ENCODE data around the gene RPTOR. TPM values are rescaled to one million over a fixed set of nuclear protein-coding genes. Genes with fewer than 3 reads are reported as not detected.

RPTOR gene
- total RNA-seq, 1 experiment from 2014 or later = 25.1 TPM

DNA sequence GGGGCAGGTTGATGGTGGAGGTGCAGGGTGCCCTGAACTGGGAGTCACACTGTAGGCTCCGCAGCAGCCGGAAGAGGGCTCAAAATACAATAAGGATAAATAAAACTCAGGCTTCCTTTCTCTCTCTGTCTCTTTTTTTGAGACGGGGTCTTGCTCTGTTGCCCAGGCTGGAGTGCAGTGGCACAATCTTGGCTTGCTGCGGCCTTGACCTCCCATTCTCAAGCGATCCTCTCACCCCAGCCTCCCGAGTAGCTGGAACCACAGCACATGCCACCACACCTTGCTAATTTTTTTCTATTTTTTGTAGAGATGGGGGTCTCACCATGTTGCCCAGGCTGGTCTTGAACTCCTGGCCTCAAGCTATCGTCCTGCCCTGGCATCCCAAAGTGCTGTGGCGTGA, 35.3 kb upstream of the RPTOR start:
- Histone ChIP-seq H3K4me2 (ENCODE audit: insufficient read depth, insufficient read length, low read length) (no peak overlapping the region), H3T11ph (ENCODE audit: low read length) (no peak overlapping the region), H3K27me3 (ENCODE audit: insufficient read depth, low read length) (no peaks in the 10 kb centered on the region), H3K9ac (ENCODE audit: extremely low read depth, insufficient read length, low read length) (no peak overlapping the region), H2AFZ (ENCODE audit: low read length) (no peak overlapping the region), H3K79me2 (ENCODE audit: insufficient read depth, low read length) (no peaks in the 10 kb centered on the region), H2BK120ac (ENCODE audit: low read depth, low read length, poor library complexity, severe bottlenecking) (no peak overlapping the region), H3K9me3 (ENCODE audit: control insufficient read depth, low read depth, low read length) (no peaks in the 10 kb centered on the region), H3K23me2 (ENCODE audit: insufficient read length, low read depth, low read length, poor library complexity, severe bottlenecking) (no peaks in the 10 kb centered on the region), H2BK15ac (ENCODE audit: low read depth, low read length) (no peak overlapping the region), H4K91ac (ENCODE audit: insufficient read length, low read depth, low read length) (no peak overlapping the region), H2BK20ac (ENCODE audit: low read depth, low read length, poor library complexity, severe bottlenecking) (no peak overlapping the region), H3K23ac (ENCODE audit: insufficient read length, low read depth, low read length) (no peak overlapping the region), H3K18ac (ENCODE audit: insufficient read length, low read depth, low read length) (no peak overlapping the region), H3K79me1 (ENCODE audit: insufficient read depth, low read depth, low read length, poor library complexity, severe bottlenecking) (no peaks in the 10 kb centered on the region), H3K27ac (ENCODE audit: insufficient read length, low read depth, low read length) (no peak overlapping the region), H4K8ac (replicated peaks; ENCODE audit: insufficient read length, low read depth, low read length) (no peak overlapping the region), H4K20me1 (ENCODE audit: control insufficient read depth, insufficient read depth, insufficient read length) (no peaks in the 10 kb centered on the region), H3K56ac (ENCODE audit: insufficient read length, low read depth, low read length) (no peak overlapping the region), H2BK12ac (ENCODE audit: insufficient read length, low read depth, low read length) (no peak overlapping the region), H4K5ac (ENCODE audit: insufficient read length, low read depth, low read length) (no peak overlapping the region), H2BK5ac (ENCODE audit: insufficient read length, low read length) (no peak overlapping the region), H3K4me1 (ENCODE audit: insufficient read depth, low read length) (no peaks in the 10 kb centered on the region), H3K4ac (ENCODE audit: low read depth, low read length) (no peak overlapping the region), H2AK5ac (ENCODE audit: insufficient read length, low read length) (no peak overlapping the region), H3K14ac (ENCODE audit: insufficient read depth, low read length) (no peak overlapping the region)
- H3K9me3 Mint-ChIP-seq = no peaks in the 10 kb centered on the region; a peak in 1 of 5 replicates
- no CpG with 5 or more reads among the region's 8 CpGs for WGBS (ENCODE audit: extremely low coverage, insufficient read length, low lambda C conversion rate)
- DNase-seq = no peak
- TF ChIP-seq, protein P1, sequence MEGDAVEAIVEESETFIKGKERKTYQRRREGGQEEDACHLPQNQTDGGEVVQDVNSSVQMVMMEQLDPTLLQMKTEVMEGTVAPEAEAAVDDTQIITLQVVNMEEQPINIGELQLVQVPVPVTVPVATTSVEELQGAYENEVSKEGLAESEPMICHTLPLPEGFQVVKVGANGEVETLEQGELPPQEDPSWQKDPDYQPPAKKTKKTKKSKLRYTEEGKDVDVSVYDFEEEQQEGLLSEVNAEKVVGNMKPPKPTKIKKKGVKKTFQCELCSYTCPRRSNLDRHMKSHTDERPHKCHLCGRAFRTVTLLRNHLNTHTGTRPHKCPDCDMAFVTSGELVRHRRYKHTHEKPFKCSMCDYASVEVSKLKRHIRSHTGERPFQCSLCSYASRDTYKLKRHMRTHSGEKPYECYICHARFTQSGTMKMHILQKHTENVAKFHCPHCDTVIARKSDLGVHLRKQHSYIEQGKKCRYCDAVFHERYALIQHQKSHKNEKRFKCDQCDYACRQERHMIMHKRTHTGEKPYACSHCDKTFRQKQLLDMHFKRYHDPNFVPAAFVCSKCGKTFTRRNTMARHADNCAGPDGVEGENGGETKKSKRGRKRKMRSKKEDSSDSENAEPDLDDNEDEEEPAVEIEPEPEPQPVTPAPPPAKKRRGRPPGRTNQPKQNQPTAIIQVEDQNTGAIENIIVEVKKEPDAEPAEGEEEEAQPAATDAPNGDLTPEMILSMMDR (conservative IDR thresholded peaks at IDR 0.05) = no peak
- no peak overlapping the region for H3K27ac Mint-ChIP-seq
- peaks cover 38% of the 10 kb centered on the region for H3K27me3 Mint-ChIP-seq (ENCODE audit: low read depth)
- H3K36me3 Mint-ChIP-seq (ENCODE audit: insufficient read depth in 1 of 3, low read depth in 3 of 3) = no peaks in the 10 kb centered on the region
- H3K4me1 Mint-ChIP-seq = 0 out of 4 replicates have a peak, but pooled peaks cover 0 to 3% of the 10 kb centered on the region in 2 experiments
- no peak overlapping the region for H3K4me3 Mint-ChIP-seq

Measured in H9 (cell line).